Hematopoietic multipotent progenitor cell treated with erythropoietin and hydrocortisone succinate and interleukin-3 and kit ligand, for 4 days (in vitro differentiated cells): Measurements from ENCODE around the gene ACADSB.

Experiments used
- DNase-seq: peaks from one replicate; pipeline ENCODE4 v3.0.0-alpha.2; 2015

The ACADSB gene

GRCh38 chr10:123008355-123009104, at the start of gene ACADSB, which contains the start of gene IKZF5:
Gene ACADSB, plus strand, starts transcription at chr10:123009006. Its CDS starts 24 bp downstream, at chr10:123009030.
Gene IKZF5, minus strand, starts transcription at chr10:123008795. Its CDS starts 10,170 bp downstream, at chr10:122998625.
- DNase-seq = peak; percentile 99

DNA sequence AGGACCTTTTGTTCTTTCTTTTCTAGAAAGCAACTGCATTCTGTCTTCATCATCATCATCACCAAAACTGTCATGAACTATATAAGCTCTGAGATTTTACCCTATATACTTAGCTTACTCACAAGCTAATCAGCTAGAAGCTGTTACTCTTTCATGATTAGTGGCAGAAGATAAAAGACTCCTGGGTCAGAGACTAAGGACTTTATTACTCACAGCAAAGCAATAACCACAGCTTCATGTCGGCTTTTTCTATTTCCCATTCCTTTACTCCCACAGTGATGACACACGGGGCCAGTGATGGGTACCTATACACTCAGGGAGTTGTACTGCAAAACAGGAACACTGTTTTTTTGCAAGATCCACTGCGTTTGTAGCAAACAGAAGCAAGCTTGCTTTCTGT, 46.4 kb upstream of the ACADSB start:
- no peak for DNase-seq

- no peak for DNase-seq
Observed at GRCh38 chr10:122966879-122967278, 41.9 kb upstream of the ACADSB start.

DNA sequence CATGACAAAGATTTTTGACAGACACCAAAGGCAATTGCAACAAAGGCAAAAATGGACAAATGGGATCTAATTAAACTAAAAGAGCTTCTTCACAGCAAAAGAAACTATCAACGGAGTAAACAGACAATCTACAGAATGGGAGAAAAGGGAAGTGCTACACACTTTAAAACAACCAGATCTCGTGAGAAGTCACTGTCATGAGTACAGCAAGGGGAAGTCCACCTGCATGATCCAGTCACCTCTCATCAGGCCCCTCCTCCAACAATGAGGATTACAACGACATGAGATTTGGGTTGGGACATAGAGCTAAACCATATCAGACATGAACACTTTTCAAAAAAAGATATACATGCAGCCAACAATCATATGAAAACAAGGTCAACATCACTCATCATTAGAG, 40.1 kb upstream of the ACADSB start:
- DNase-seq = no peak

- DNase-seq = no peak
Observed at GRCh38 chr10:122974023-122974422, 34.8 kb upstream of the ACADSB start.

DNA sequence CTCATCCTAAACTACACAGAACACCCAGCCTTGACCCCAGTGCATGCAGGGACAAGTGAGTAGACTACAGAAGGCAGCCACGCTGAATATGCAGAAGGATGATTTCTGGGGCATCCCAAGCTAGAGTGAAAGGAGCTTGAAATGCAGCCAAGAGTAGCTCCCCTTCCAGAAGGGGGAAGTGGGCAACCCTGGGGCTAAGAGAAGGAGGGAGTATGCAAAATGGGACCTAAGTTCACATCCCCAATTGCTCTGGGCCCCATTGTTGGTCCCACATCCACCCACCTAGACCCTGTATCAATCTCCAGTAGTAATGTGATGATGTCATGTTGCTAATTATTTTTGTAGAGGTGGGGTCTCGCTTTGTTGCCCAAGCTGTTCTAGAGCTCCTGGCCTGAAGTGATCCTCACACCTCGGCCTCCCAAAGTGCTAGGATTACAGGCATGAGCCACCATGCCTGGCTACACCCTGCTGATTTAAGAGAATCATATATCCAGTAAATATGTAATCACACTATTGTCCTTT, 34.2 kb upstream of the ACADSB start:
- no peak for DNase-seq

- DNase-seq = peak; percentile 95
Observed at GRCh38 chr10:122980209-122981065, 28.4 kb upstream of the ACADSB start, which contains the start of gene PSTK. Gene PSTK, plus strand, starts transcription at chr10:122980401. Its CDS starts 79 bp downstream, at chr10:122980480.

GRCh38 chr10:122981066-122981464, 27.7 kb upstream of the ACADSB start:
- DNase-seq = peak; percentile 80

GRCh38 chr10:122983898-122984297, 24.9 kb upstream of the ACADSB start:
- DNase-seq = no peak

- no peak for DNase-seq
Observed at GRCh38 chr10:122984708-122985107, 24.1 kb upstream of the ACADSB start.

- no peak for DNase-seq
Observed at GRCh38 chr10:122986335-122986734, 22.5 kb upstream of the ACADSB start.

GRCh38 chr10:122988501-122988900, 20.3 kb upstream of the ACADSB start:
- DNase-seq = no peak

DNA sequence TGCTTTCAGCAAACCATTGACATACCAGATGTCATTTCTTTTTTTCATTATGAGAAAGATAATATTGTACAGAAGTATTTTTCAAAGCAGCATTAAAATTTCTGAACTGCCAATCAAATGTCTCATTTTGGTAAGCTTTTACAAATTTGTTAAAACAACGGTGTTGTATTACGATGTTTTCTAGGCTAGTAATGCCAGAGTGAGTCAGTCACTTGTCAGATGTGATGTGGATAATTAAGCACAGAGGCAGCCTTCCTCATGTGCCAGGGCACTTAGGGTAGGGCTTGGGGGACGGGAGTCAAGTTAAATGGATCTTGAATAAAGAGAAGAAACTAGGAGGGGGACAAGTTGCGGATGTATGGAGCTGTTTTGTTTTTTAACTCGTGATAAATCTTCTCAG, 18.5 kb upstream of the ACADSB start:
- DNase-seq = no peak

DNA sequence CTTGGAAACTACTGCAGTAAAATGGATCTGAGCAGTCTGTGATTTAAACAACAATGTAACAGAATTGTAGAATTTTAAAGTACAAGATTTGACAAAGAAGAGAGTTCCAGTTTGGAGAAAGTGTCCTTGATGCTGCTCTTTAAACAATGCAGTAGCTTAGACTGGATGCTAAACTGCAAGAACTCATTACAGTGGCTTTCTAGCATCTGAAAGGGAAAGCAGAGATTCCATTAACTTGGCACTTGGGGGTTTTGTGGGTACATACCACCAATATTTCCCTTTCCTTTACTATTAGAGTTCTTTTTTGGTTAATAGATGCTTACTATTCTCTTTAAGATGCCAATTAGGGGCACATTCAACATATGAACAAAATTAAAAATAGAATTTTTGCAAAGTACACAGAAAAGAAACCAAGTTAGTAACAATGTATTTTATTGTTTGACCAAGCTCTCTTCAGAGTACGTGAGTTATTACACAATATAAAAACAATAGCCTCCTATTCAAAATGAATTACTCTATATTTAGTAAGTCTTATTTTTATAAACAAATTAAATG, 16.7 kb upstream of the ACADSB start:
- DNase-seq = no peak

DNA sequence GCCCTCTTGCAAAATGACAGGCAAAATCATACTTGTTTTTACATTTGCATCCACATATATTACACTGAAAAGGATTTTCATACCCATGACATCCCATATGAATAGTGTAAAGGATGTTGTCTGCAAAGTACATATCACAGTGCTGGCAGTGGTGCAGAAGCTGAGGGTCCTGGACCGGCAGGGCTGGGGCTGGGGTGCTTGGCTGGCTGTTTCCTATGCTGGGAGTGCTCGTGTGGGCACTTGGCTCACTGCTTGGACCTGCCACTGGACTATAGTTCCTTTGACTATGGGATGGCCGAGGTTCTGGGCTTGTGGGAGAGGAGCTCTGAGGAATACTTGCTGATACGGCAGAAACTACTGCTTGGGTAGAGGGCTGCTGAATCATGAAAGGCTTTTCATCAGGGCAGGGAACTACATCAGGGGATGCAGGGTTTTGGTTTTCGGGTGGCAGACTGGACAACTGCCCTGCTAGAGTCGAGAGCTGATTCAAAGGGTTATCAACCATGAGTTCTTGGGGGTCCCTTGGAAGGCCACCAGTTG, 14.9 kb upstream of the ACADSB start:
- no peak for DNase-seq

DNA sequence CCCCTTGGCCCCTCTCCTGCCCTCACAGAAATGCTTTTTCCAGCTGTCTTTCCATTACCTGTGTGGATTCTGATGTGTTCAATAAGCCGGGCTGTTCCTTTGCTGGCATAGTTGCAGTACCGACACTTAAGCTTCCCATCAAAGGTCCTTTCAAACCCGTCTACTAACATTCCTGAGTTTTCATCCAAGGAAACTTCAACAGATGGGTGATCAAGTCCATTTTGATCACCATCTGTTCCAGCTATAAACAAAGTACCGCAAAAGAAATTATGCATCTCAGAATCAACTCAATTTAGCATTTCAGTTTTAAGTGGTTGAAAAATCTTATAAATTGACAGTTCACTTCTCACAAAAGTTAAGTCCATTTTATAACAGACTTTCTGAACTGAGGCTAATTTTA, 12.9 kb upstream of the ACADSB start:
- DNase-seq = no peak

GRCh38 chr10:122997864-122998263, 10.9 kb upstream of the ACADSB start:
- no peak for DNase-seq

- DNase-seq = no peak
Observed at GRCh38 chr10:122998360-122998917, 10.4 kb upstream of the ACADSB start.

GRCh38 chr10:122998934-122999333, 9.9 kb upstream of the ACADSB start:
- DNase-seq = no peak

- DNase-seq = no peak
Observed at GRCh38 chr10:122999347-122999746, 9.5 kb upstream of the ACADSB start.

GRCh38 chr10:123000155-123000554, 8.7 kb upstream of the ACADSB start:
- no peak for DNase-seq

GRCh38 chr10:123001370-123001769, 7.4 kb upstream of the ACADSB start:
- DNase-seq = no peak

- DNase-seq = no peak
Observed at GRCh38 chr10:123004298-123004697, 4.5 kb upstream of the ACADSB start.
